ENCODE results near the gene ATP2A3.

GRCh38 chr17:3946711-3947235 lies 17.5 kb downstream of the ATP2A3 start:
- no peak for TF ChIP-seq CTCF (IDR thresholded peaks at IDR 0.05)
- no peak for TF ChIP-seq POLR2A (IDR thresholded peaks at IDR 0.05)
- TF ChIP-seq POLR2AphosphoS5 (IDR thresholded peaks at IDR 0.05) = no peak
